Measurements from ENCODE around the gene ACADVL.

DNA sequence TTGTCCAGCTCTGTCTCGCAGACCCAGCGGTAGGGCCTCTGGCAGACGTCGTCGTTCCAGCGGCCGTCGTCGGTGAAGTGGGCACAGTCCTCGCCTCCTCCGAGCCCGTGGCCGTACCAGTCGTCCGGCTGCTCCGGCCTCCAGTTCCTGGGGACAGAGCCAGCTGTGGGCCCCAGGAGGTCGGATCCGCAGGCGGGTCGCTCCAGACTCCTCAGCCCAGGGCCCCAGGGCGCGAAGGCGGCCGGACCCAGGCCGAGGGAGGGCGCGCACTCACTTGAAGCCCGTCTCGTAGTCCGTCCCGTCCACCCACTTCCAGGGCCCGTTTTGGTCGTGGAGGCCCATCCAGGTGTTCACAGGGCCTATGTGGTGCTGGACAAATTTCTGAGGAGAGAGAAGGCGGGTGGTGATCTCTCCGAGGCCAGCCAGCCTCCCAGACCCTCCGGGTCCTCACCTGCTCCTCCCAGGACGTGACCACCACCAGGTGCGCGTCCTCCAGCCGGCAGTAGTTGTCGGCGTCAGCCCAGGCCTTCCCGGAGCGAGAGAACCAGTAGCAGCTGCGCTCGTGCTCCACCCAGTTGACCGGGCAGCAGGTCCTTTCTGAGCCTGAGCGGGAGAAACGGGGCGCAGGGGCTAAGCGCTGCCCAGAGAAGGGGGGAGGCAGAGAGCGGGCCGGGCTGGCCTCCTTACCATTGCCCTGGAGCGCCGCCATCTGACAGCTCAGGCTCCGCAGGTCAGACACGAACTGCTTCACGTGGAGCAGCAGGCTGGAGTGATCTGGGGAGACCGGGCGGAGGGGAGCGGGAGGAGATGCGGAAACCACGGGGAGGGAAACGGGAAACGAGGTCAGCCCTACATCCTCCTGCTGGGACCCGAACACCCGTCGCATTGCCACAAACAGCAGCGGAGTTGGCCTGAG is 45.8 kb upstream of the ACADVL start:
- TF ChIP-seq CTCF (IDR thresholded peaks at IDR 0.05; ENCODE audit: low read depth, low read length, poor library complexity, severe bottlenecking) (no peak), EZH2phosphoT487 (IDR thresholded peaks at IDR 0.05; ENCODE audit: borderline replicate concordance, low read length) (no peak)

Measured in DOHH2 (cell line).